K562 (cell line): Measurements from ENCODE around the gene RNF166. TPM values are rescaled to one million over a fixed set of nuclear protein-coding genes. Genes with fewer than 3 reads are reported as not detected.

Experiments used
- CBX5 ChIP-seq: IDR thresholded peaks from 2 replicates; pipeline ENCODE4 v1.6.1; 2014; ENCODE audit warnings: low read depth, borderline replicate concordance
- EP400 ChIP-seq: fragments of 450-650 bp; IDR thresholded peaks from 2 replicates; pipeline ENCODE4 v1.6.1; 2017; ENCODE audit warnings: antibody characterized with exemption, mild to moderate bottlenecking, moderate library complexity
- HOMEZ ChIP-seq: fragments of 250-450 bp; sonication (Bioruptor Pico); IDR thresholded peaks from 2 replicates; pipeline ENCODE4 v1.4.0; 2020; ENCODE audit warnings: mild to moderate bottlenecking, moderate library complexity
- RERE ChIP-seq: sonication (generic); formaldehyde crosslinking; IDR thresholded peaks from 2 replicates; pipeline ENCODE4 v1.8.0; 2023; ENCODE audit warnings: missing genetic modification reagents, mild to moderate bottlenecking, borderline replicate concordance
- TAF15 ChIP-seq: fragments of 200-400 bp; formaldehyde crosslinking; IDR thresholded peaks from 2 replicates; pipeline ENCODE4 v1.6.1; 2017; ENCODE audit warnings: mild to moderate bottlenecking, low read depth, low read length, moderate library complexity
- TBP ChIP-seq: optimal IDR thresholded peaks from 2 replicates; pipeline ENCODE3; 2011; ENCODE audit warnings: low read depth, low read length, improper control_type of control experiment
- TEAD4 ChIP-seq, 2 experiments: sonication (generic) in 1 of 2; formaldehyde crosslinking in 1 of 2; IDR thresholded peaks; 2 replicates each; pipeline versions ENCODE4 v1.6.1 to v1.8.0; 2012 to 2022; ENCODE audit warnings: borderline replicate concordance in 1 of 2, inconsistent platforms in 1 of 2, low read length in 1 of 2, mild to moderate bottlenecking in 1 of 2, missing genetic modification reagents in 1 of 2
- TGIF2 ChIP-seq: sonication (generic); formaldehyde crosslinking; IDR thresholded peaks from 2 replicates; pipeline ENCODE4 v1.8.1; 2022; ENCODE audit warnings: mild to moderate bottlenecking, missing genetic modification reagents, moderate library complexity
- ZBTB34 ChIP-seq: fragments of 250-450 bp; sonication (Bioruptor Pico); IDR thresholded peaks from 2 replicates; pipeline ENCODE4 v1.8.0; 2021; ENCODE audit warnings: mild to moderate bottlenecking, moderate library complexity
- ZEB2 ChIP-seq: fragments of 450-650 bp; IDR thresholded peaks from 2 replicates; pipeline ENCODE4 v1.6.1; 2016
- ZKSCAN1 ChIP-seq: fragments of 150-350 bp; IDR thresholded peaks from 2 replicates; pipeline ENCODE4 v1.6.1; 2016; ENCODE audit warnings: low read depth, low read length
- ZNF311 ChIP-seq: fragments of 250-450 bp; sonication (Bioruptor Pico); IDR thresholded peaks from 2 replicates; pipeline ENCODE4 v1.4.0; 2020; ENCODE audit warnings: mild to moderate bottlenecking, moderate library complexity
- polyA plus RNA-seq, 8 experiments: library from polyadenylated mRNA; depleted of rRNA in 4 of 8; stranded (reverse) in 5 of 8; unstranded in 3 of 8; fragments of >200 nt; fragmentation: Nextera tagmentation in 2 of 8; fragmentation: Illumina TruSeq in 1 of 8; extraction: Ambion mirVana in 2 of 8; extraction: Trizol in 1 of 8; gene quantifications; 2 replicates each; pipeline versions ENCODE4 v1.2.1 to v1.2.3, GENCODE V29; 2011 to 2014; ENCODE audit warnings: inconsistent platforms in 1 of 8, missing spikeins in 1 of 8
- total RNA-seq, 7 experiments: library from RNA; depleted of rRNA in 6 of 7; stranded (reverse); fragments of >200 nt in 6 of 7; fragmentation: Illumina TruSeq in 2 of 7; extraction: Trizol in 2 of 7; gene quantifications; 2 replicates each; pipeline versions ENCODE4 v1.2.1 to v1.2.3, GENCODE V29; 2011 to 2021; ENCODE audit warnings: low replicate concordance in 1 of 7
- TF ChIP-seq, protein P1 (sequence below), 2 experiments: IDR thresholded peaks; 2 replicates each; pipeline ENCODE4 v1.6.1; 2011; ENCODE audit warnings: borderline replicate concordance in 1 of 2, control low read depth in 1 of 2, low read depth in 1 of 2, low read length in 1 of 2, mild to moderate bottlenecking in 1 of 2, mixed read lengths in 1 of 2, moderate library complexity in 1 of 2; ENCODE audit not compliant: insufficient read depth in 1 of 2, insufficient read length in 1 of 2, poor library complexity in 1 of 2, severe bottlenecking in 1 of 2; ENCODE audit errors: extremely low read depth in 1 of 2
- TF ChIP-seq, protein P2 (sequence below), 2 experiments: fragments of 450-650 bp in 1 of 2; sonication (generic) in 1 of 2; formaldehyde crosslinking; conservative IDR thresholded peaks; 2 replicates each; pipeline versions ENCODE4 v1.4.0 to v1.8.1; 2020 to 2022; ENCODE audit warnings: mild to moderate bottlenecking in 1 of 2, missing genetic modification reagents in 1 of 2

The RNF166 gene
- total and polyA plus RNA-seq, 9 of the 15 experiments (the other 6 are each of a cell fraction or from before 2014, with no cell fraction given), result 0.56 to 60.3 (median 19.5) TPM

DNA sequence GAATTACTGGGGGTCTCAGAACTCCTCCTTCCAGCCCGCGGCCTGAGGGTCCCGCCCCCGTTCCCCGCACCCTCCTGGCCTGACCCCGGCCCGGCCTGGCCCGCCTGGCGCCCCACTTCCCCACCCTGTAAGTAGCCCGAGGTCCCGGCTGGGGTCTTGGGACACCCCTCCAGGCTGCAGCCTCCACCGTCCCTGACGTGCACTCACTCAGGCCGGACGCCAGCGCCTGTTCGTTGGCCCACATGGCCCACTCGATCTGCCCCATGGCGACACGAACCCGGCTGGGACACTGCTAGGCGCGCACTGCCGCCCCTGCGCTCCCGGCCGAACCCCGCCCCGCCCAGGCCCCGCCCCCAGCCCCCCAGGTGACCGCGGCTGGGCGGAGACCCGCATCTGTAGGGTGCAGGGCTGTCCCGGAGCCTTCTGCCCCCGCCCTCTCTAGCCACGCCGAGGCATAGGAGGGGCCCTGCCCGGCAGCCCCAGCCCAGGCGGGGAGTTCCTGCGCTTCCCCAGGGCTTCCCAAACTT lies 55.4 kb downstream of the RNF166 start, which contains the start of gene CYBA (continued):
- TF ChIP-seq, protein P1, sequence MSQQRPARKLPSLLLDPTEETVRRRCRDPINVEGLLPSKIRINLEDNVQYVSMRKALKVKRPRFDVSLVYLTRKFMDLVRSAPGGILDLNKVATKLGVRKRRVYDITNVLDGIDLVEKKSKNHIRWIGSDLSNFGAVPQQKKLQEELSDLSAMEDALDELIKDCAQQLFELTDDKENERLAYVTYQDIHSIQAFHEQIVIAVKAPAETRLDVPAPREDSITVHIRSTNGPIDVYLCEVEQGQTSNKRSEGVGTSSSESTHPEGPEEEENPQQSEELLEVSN (IDR thresholded peaks at IDR 0.05; ENCODE audit: borderline replicate concordance in 1 of 2, extremely low read depth in 1 of 2, insufficient read depth in 1 of 2, insufficient read length in 1 of 2, low read depth in 1 of 2, low read length in 1 of 2, poor library complexity in 1 of 2, severe bottlenecking in 1 of 2), result peak in 1 of 2 experiments; percentile 26
- TF ChIP-seq ZNF311 (no peak), TEAD4 (IDR thresholded peaks at IDR 0.05; ENCODE audit: low read length) (no peak), TEAD4 (CRISPR knock-in tag; IDR thresholded peaks at IDR 0.05; ENCODE audit: borderline replicate concordance) (no peak), TBP (peak; percentile 62), ZBTB34 (CRISPR knock-in tag) (no peak), ZKSCAN1 (no peak), RERE (no peak), ZEB2 (no peak), HOMEZ (CRISPR knock-in tag) (no peak), EP400 (peak; percentile 80; the same call in 1 of the 2 replicates), CBX5 (no peak), TGIF2 (no peak), TAF15 (no peak)
- TF ChIP-seq, protein P2, sequence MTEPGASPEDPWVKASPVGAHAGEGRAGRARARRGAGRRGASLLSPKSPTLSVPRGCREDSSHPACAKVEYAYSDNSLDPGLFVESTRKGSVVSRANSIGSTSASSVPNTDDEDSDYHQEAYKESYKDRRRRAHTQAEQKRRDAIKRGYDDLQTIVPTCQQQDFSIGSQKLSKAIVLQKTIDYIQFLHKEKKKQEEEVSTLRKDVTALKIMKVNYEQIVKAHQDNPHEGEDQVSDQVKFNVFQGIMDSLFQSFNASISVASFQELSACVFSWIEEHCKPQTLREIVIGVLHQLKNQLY (CRISPR knock-in tag; conservative IDR thresholded peaks at IDR 0.05), result peak in 1 of 2 experiments; percentile 52; a peak in 1 of 4 replicates
